ENCODE measurements around the gene DMRTC2. TPM values are rescaled to one million over a fixed set of nuclear protein-coding genes. Genes with fewer than 3 reads are reported as not detected.
A peak's percentile ranks its signal among the peaks of the same experiment; 100 is the strongest.

DMRTC2 gene
- total and polyA plus RNA-seq, 2 of the 8 experiments (the other 6 are each of a cell fraction or from before 2014, with no cell fraction given) = not detected

DNA sequence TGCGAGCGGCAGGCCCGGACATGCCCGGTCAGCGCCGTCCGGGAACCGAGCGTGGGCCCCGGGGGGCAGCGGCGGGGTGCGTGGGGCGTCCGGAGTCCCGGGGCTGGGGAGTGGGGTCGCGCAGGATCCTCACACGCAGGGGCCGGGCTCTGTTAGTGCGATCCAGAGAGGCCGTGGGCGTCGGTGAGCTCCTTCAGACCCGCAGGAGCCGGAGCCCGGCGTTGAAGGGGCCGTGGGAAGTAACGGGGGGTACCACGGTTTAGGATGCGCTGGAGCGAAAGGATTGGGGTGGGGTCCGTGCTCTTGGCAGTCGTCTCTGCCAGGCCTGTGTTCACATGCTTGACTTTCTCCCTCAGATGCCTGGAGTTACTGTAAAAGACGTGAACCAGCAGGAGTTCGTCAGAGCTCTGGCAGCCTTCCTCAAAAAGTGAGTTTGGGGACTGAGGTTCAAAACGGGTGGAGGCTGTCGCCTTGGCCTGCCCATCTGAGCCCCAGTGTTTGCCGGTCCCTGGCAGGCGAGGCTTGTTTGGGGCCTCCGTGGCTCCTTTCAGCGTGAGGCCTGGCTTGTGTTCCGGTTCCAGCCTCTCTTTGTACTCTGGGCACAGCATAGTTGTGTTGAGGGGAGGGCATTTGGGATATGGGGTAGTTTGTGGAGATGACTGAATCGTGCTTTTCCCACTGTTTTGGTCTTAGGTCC lies 15.7 kb downstream of the DMRTC2 start:
- POLR2A ChIA-PET (ENCODE audit: partially characterized antibody) = interaction anchor here (0.5 to 7.9 kb wide), 47 partner anchors 10 to 1614 kb away, joined by 3 to 200 read pairs (median 4); partner anchors contain the start of genes ARHGEF1, B3GNT8, CD79A and DMAC2
- FAIRE-seq = no peak

More for the DNA sequence above, 15.7 kb downstream of the DMRTC2 start:
- H2BK15ac ChIP-seq (ENCODE audit: low read length) = peak overlapping the region; percentile 36; the same call in 1 of the 2 replicates
- H3K27me3 ChIP-seq (replicated peaks in 1 of 4; ENCODE audit: control insufficient read depth in 3 of 4, extremely low read depth in 1 of 4, insufficient read depth in 3 of 4, low read length in 3 of 4) = no peaks in the 10 kb centered on the region
- H3K4me2 ChIP-seq (ENCODE audit: insufficient read depth in 1 of 2, low read depth in 2 of 2, low read length in 2 of 2) = peak overlapping the region; percentile 92 to 97
- H3K36me3 ChIP-seq (ENCODE audit: control insufficient read depth in 2 of 4, insufficient read depth in 4 of 4, low read length in 3 of 4) = peaks cover 44 to 51% (median 48%) of the 10 kb centered on the region in 4 experiments
- peak overlapping the region; percentile 95 for H3K27ac ChIP-seq (ENCODE audit: low read depth, low read length)
- peaks cover 22 to 55% of the 10 kb centered on the region in 2 experiments for H3K79me2 ChIP-seq (ENCODE audit: control insufficient read depth in 1 of 2, insufficient read depth in 2 of 2, low read length in 2 of 2)
- TF ChIP-seq SP2 (IDR thresholded peaks at IDR 0.05; ENCODE audit: low read length) (no peak), RFX5 (IDR thresholded peaks at IDR 0.05; ENCODE audit: borderline replicate concordance, low read depth, low read length) (no peak), SIN3A (conservative IDR thresholded peaks at IDR 0.05 in 1 of 2, IDR thresholded peaks at IDR 0.05 in 1 of 2; ENCODE audit: low read depth in 1 of 2, low read length in 2 of 2) (peak in 1 of 2 experiments; percentile 69; a peak in 1 of 4 replicates), SP1 (IDR thresholded peaks at IDR 0.05; ENCODE audit: low read depth, low read length) (0 out of 2 replicates have a peak, but pooled peaks have one; percentile 66), ASH2L (IDR thresholded peaks at IDR 0.05; ENCODE audit: low read length) (no peak), POLR2A (IDR thresholded peaks at IDR 0.05; ENCODE audit: control extremely low read depth in 1 of 2, low read depth in 2 of 2, low read length in 2 of 2) (peak in 1 of 2 experiments; percentile 84; a peak in 2 of 3 replicates), CTBP2 (IDR thresholded peaks at IDR 0.05; ENCODE audit: borderline replicate concordance, insufficient read depth, insufficient read length, low read length) (no peak), ZNF274 (IDR thresholded peaks at IDR 0.05; ENCODE audit: borderline replicate concordance, extremely low read depth, low read length) (no peak), GTF2F1 (IDR thresholded peaks at IDR 0.05; ENCODE audit: borderline replicate concordance, low read depth, low read length) (no peak), PHF8 (conservative IDR thresholded peaks at IDR 0.05; ENCODE audit: low read depth, low read length) (0 out of 2 replicates have a peak, but pooled peaks have one; percentile 0), CBX8 (IDR thresholded peaks at IDR 0.05; ENCODE audit: borderline replicate concordance, low read depth, low read length) (no peak), SRF (IDR thresholded peaks at IDR 0.05; ENCODE audit: low read depth, low read length) (no peak)
- no peak for DNase-seq (ENCODE audit: low read depth in 1 of 2, low spot score in 2 of 2)
- no peak overlapping the region for H3K23ac ChIP-seq (ENCODE audit: insufficient read length)
- H2AK5ac ChIP-seq (ENCODE audit: low read depth, low read length) = peak overlapping the region; percentile 78
- peaks cover 3 to 26% (median 14%) of the 10 kb centered on the region in 4 experiments for H3K4me1 ChIP-seq (replicated peaks in 1 of 4; ENCODE audit: control insufficient read depth in 3 of 4, insufficient read depth in 4 of 4, low read length in 3 of 4)
- H2BK5ac ChIP-seq (ENCODE audit: low read depth, low read length) = peak overlapping the region; percentile 98
- peaks cover 20 to 24% of the 10 kb centered on the region in 2 experiments for H4K20me1 ChIP-seq (replicated peaks in 1 of 2; ENCODE audit: control insufficient read depth in 1 of 2, insufficient read depth in 2 of 2, low read length in 2 of 2)
- H2BK120ac ChIP-seq (replicated peaks; ENCODE audit: low read depth, low read length) = peak overlapping the region; percentile 38
- H3K4ac ChIP-seq (replicated peaks; ENCODE audit: insufficient read length, low read depth, low read length) = peak overlapping the region; percentile 100
- H2BK20ac ChIP-seq (ENCODE audit: low read length) = no peak overlapping the region
- H3K9me3 ChIP-seq (ENCODE audit: insufficient read depth in 2 of 2, low read depth in 1 of 2, low read length in 1 of 2) = no peaks in the 10 kb centered on the region
- H3K56ac ChIP-seq (replicated peaks; ENCODE audit: insufficient read length, low read depth, low read length) = peak overlapping the region; percentile 93
- H2AFZ ChIP-seq (ENCODE audit: low read length) = no peak overlapping the region
- CTCF ChIA-PET (ENCODE audit: partially characterized antibody) = interaction anchor here (0.5 to 2.7 kb wide), 7 partner anchors 10 to 108 kb away, joined by 3 to 12 read pairs (median 6); partner anchors contain the start of gene RABAC1
- H4K8ac ChIP-seq (ENCODE audit: extremely low read depth, insufficient read depth, low read length) = peak overlapping the region; percentile 94
- WGBS, 2 experiments (ENCODE audit: extremely low coverage in 1 of 2, insufficient coverage in 1 of 2, insufficient read length in 1 of 2, insufficient replicate concordance in 2 of 2, low coverage in 1 of 2, low lambda C conversion rate in 2 of 2, missing lambda C conversion rate in 1 of 2) = 4% methylated on average over 26 of the region's 45 CpGs; no CpG with 5 or more reads in 1 of the 2 experiments
- H3K23me2 ChIP-seq (ENCODE audit: low read depth, low read length) = peaks cover 6% of the 10 kb centered on the region
- H4K91ac ChIP-seq (replicated peaks; ENCODE audit: insufficient read length, low read length) = peak overlapping the region; percentile 96
- H3K18ac ChIP-seq (ENCODE audit: extremely low read depth, low read length) = peak overlapping the region; percentile 92
- H2BK12ac ChIP-seq (ENCODE audit: low read depth, low read length) = no peak overlapping the region
- no peak overlapping the region for H3K14ac ChIP-seq (ENCODE audit: insufficient read length)
- peak overlapping the region; percentile 98 to 100 (median 99) for H3K9ac ChIP-seq (replicated peaks in 1 of 4; ENCODE audit: extremely low read depth in 1 of 4, low read depth in 3 of 4, low read length in 3 of 4)
- H4K5ac ChIP-seq (ENCODE audit: insufficient read length, low read depth, low read length) = peak overlapping the region; percentile 75
- peaks cover 18% of the 10 kb centered on the region for H3K79me1 ChIP-seq (ENCODE audit: low read depth, low read length)
- H3K4me3 ChIP-seq (ENCODE audit: extremely low read depth in 1 of 4, insufficient read depth in 2 of 4, low read depth in 3 of 4, low read length in 4 of 4) = peak overlapping the region; percentile 81 to 99 (median 96)
